GM12878 (cell line): ENCODE data around the gene INPP4B. TPM values are rescaled to one million over a fixed set of nuclear protein-coding genes. Genes with fewer than 3 reads are reported as not detected.

ENCODE experiments used
- ATAC-seq: fragments of 200-7000 bp; cut with Tn5 transposase; 3 replicates; pipeline ENCODE4 v1.9.1; 2020; ENCODE audit warnings: mild to moderate bottlenecking, moderate library complexity
- BruUV-seq: library from RNA; stranded (reverse); fragments of 400-500 nt; replicated peaks from 2 replicates; lab custom pipeline; 2021; lab: Mats Ljungman, UMichigan
- CTCF ChIA-PET: fragments of 300-600 bp; sonication (Branson Sonifier 250); formaldehyde crosslinking; extraction: SDS; loops from one replicate; lab custom pipeline; 2021; ENCODE audit warnings: inconsistent platforms; lab: Yijun Ruan, JAX
- POLR2A ChIA-PET: fragments of 350-600 bp; formaldehyde crosslinking; extraction: SDS; loops from one replicate; lab custom pipeline; 2021; ENCODE audit warnings: inconsistent platforms; lab: Charles Lee
- RAD21 ChIA-PET: fragments of 300-600 bp; sonication (Branson Sonifier 250); formaldehyde crosslinking; loops from one replicate; lab custom pipeline; 2023; ENCODE audit warnings: antibody characterized with exemption; ENCODE audit not compliant: unreplicated experiment; lab: Charles Lee
- SMC1A ChIA-PET: fragments of 300-600 bp; sonication (Branson Sonifier 250); formaldehyde crosslinking; loops from one replicate; lab custom pipeline; 2023; ENCODE audit not compliant: unreplicated experiment, uncharacterized antibody; lab: Charles Lee
- DNase-seq: peaks from one replicate; pipeline ENCODE4 v3.0.0-alpha.2; 2011; ENCODE audit warnings: low read depth, low spot score
- FAIRE-seq: peaks from 3 replicates; lab custom pipeline; 2011; peaks lifted over from hg19 to GRCh38; lab: Jason Lieb, UNC
- H2AFZ ChIP-seq: 2 replicates; pipeline ENCODE4 v1.6.0; 2011; ENCODE audit warnings: low read depth, low read length, control low read depth; ENCODE audit not compliant: control insufficient read depth
- H3K27ac ChIP-seq: 2 replicates; pipeline ENCODE4 v1.5.1; 2011; ENCODE audit warnings: control low read depth; ENCODE audit not compliant: control insufficient read depth, insufficient read depth
- H3K27me3 ChIP-seq, 2 experiments: replicated peaks in 1 of 2; 2 replicates each; pipeline versions ENCODE4 v1.6.0 to v1.6.1; 2011; ENCODE audit warnings: low read length in 1 of 2; ENCODE audit not compliant: control insufficient read depth in 2 of 2, insufficient read depth in 2 of 2
- H3K36me3 ChIP-seq, 2 experiments: 2 replicates each; pipeline ENCODE4 v1.5.1; 2011; ENCODE audit warnings: low read length in 1 of 2; ENCODE audit not compliant: control insufficient read depth in 2 of 2, insufficient read depth in 2 of 2
- H3K4me1 ChIP-seq: 2 replicates; pipeline ENCODE4 v1.6.1; 2011; ENCODE audit warnings: mild to moderate bottlenecking, low read length, moderate library complexity, mixed read lengths; ENCODE audit not compliant: control insufficient read depth, insufficient read depth
- H3K4me2 ChIP-seq: 2 replicates; pipeline ENCODE4 v1.6.0; 2011; ENCODE audit warnings: control low read depth; ENCODE audit not compliant: control insufficient read depth, insufficient read depth
- H3K4me3 ChIP-seq: fragments of 200-600 bp; sonication (generic); 2 replicates; pipeline ENCODE4 v1.5.1; 2016
- H3K79me2 ChIP-seq: 2 replicates; pipeline ENCODE4 v1.6.0; 2011; ENCODE audit warnings: low read length; ENCODE audit not compliant: control insufficient read depth, insufficient read depth
- H3K9ac ChIP-seq: 2 replicates; pipeline ENCODE4 v1.8.0; 2011; ENCODE audit warnings: low read length, control low read depth, mixed read lengths; ENCODE audit not compliant: control insufficient read depth, insufficient read depth
- H3K9me3 ChIP-seq: replicated peaks from 3 replicates; pipeline ENCODE4 v1.5.1; 2011; ENCODE audit warnings: mild to moderate bottlenecking, low read length; ENCODE audit not compliant: control insufficient read depth, insufficient read depth
- H4K20me1 ChIP-seq: 2 replicates; pipeline ENCODE4 v1.6.0; 2011; ENCODE audit not compliant: control insufficient read depth, insufficient read depth
- BACH1 ChIP-seq: fragments of 450-650 bp; IDR thresholded peaks from 2 replicates; pipeline ENCODE4 v1.6.1; 2017; ENCODE audit warnings: mild to moderate bottlenecking, borderline replicate concordance
- CHD1 ChIP-seq: IDR thresholded peaks from 2 replicates; pipeline ENCODE4 v1.6.1; 2012; ENCODE audit warnings: low read depth, low read length, improper control_type of control experiment
- HCFC1 ChIP-seq: fragments of 150-350 bp; IDR thresholded peaks from 2 replicates; pipeline ENCODE4 v1.6.1; 2014; ENCODE audit warnings: low read length
- MXI1 ChIP-seq: fragments of 150-350 bp; IDR thresholded peaks from 2 replicates; pipeline ENCODE4 v1.6.1; 2011; ENCODE audit warnings: low read depth, mild to moderate bottlenecking, inconsistent platforms, low read length, improper control_type of control experiment
- NFIC ChIP-seq: IDR thresholded peaks from 2 replicates; pipeline ENCODE4 v1.6.1; 2012; ENCODE audit warnings: low read depth, mild to moderate bottlenecking, inconsistent platforms, low read length, moderate library complexity
- TARDBP ChIP-seq: IDR thresholded peaks from 2 replicates; pipeline ENCODE4 v1.6.1; 2016; ENCODE audit warnings: borderline replicate concordance
- WGBS: methylation state at CpG from one replicate; pipeline ENCODE4 v1.1.6; 2016; ENCODE audit warnings: low lambda C conversion rate; ENCODE audit not compliant: insufficient replicate concordance, insufficient coverage; ENCODE audit errors: missing lambda C conversion rate; 5-methylcytosine and 5-hydroxymethylcytosine counted together
- in situ Hi-C: fragments of 300-500 bp; cut with MboI; formaldehyde crosslinking; loops from 9 replicates; pipeline ENCODE4 v1.14.3; 2018; ENCODE audit warnings: mixed read lengths
- intact Hi-C: fragments of 100-400 bp; cut with micrococcal nuclease; formaldehyde crosslinking; loops from one replicate; pipeline ENCODE4 v1.14.2; 2022; ENCODE audit not compliant: unreplicated experiment
- polyA plus RNA-seq, 11 experiments: library from polyadenylated mRNA; depleted of rRNA in 4 of 11; unstranded in 6 of 11; stranded (reverse) in 5 of 11; fragments of >200 nt; fragmentation: Nextera tagmentation in 4 of 11; fragmentation: Illumina TruSeq in 1 of 11; extraction: Ambion mirVana in 4 of 11; extraction: Trizol in 1 of 11; gene quantifications; 1 replicate in 1 of 11; 2 replicates in 10 of 11; pipeline versions ENCODE4 v1.2.1 to v1.2.3, GENCODE V29; 2011 to 2016; ENCODE audit warnings: inconsistent platforms in 2 of 11, missing spikeins in 2 of 11, low read depth in 1 of 11
- total RNA-seq, 4 experiments: library from RNA; depleted of rRNA in 3 of 4; stranded (reverse); fragments of >200 nt in 3 of 4; fragmentation: Illumina TruSeq in 1 of 4; extraction: Trizol in 1 of 4; gene quantifications; 2 replicates each; pipeline versions ENCODE4 v1.2.1 to v1.2.3, GENCODE V29; 2013 to 2021
- TF ChIP-seq, protein P1 (sequence below): fragments of 450-650 bp; IDR thresholded peaks from 2 replicates; pipeline ENCODE4 v1.6.1; 2016; ENCODE audit warnings: mild to moderate bottlenecking, moderate library complexity, borderline replicate concordance
- TF ChIP-seq, protein P2 (sequence below): IDR thresholded peaks from 2 replicates; pipeline ENCODE4 v1.6.1; 2012; ENCODE audit warnings: low read depth, low read length, improper control_type of control experiment
- TF ChIP-seq, protein P3 (sequence below): IDR thresholded peaks from 2 replicates; pipeline ENCODE4 v1.6.1; 2011; ENCODE audit warnings: borderline replicate concordance, low read depth, mild to moderate bottlenecking, moderate library complexity, mixed read lengths, low read length; ENCODE audit not compliant: insufficient read depth; ENCODE audit errors: extremely low read length
- TF ChIP-seq, protein P4 (sequence below): fragments of 450-650 bp; IDR thresholded peaks from 2 replicates; pipeline ENCODE4 v1.6.1; 2016; ENCODE audit warnings: mild to moderate bottlenecking

INPP4B gene
- total and polyA plus RNA-seq, 10 of the 15 experiments (the other 5 are each of a cell fraction or from before 2014, with no cell fraction given): 0.53 to 11.2 (median 0.95) TPM

DNA sequence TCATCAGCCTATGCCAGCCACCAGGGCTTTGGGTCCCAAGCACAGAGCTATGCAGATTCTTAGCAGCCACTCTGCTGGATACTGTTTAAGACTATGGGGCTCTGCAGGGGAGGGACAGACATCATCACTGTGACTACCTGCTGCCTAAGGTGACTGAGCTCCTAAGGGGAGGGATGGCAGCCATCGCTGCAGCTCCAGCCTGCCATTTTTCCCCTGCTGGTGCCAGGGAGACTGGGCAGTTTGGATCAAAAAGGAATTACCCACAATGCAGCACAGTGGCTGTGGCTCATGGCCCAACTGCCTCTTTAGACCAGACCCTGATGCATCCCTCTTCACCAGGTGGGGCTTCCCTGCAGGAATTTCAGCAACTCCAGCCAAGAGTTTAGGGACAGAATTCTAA lies 28.6 kb upstream of the INPP4B start:
- FAIRE-seq: no peak
- Histone ChIP-seq H3K27ac (no peak overlapping the region), H3K36me3 (no peaks in the 10 kb centered on the region), H3K4me2 (no peak overlapping the region), H4K20me1 (no peaks in the 10 kb centered on the region), H3K79me2 (no peaks in the 10 kb centered on the region), H3K9me3 (no peaks in the 10 kb centered on the region), H3K9ac (no peak overlapping the region), H3K4me1 (no peaks in the 10 kb centered on the region), H2AFZ (no peak overlapping the region), H3K27me3 (no peaks in the 10 kb centered on the region), H3K4me3 (no peak overlapping the region)
- no peak; the same call in 2 of the 3 replicates for ATAC-seq
- 38% methylated on average over 1 of the region's 1 CpG for WGBS
- in situ Hi-C loops: no loop called here
- BruUV-seq: no TSS peak
- ChIA-PET POLR2A (no interaction called here), SMC1A (no interaction called here), RAD21 (no interaction called here), CTCF (no interaction called here)
- intact Hi-C loops: no loop called here
- TF ChIP-seq CHD1 (no peak), BACH1 (no peak), TARDBP (no peak), NFIC (no peak), MXI1 (no peak), HCFC1 (no peak)
- TF ChIP-seq, protein P1, sequence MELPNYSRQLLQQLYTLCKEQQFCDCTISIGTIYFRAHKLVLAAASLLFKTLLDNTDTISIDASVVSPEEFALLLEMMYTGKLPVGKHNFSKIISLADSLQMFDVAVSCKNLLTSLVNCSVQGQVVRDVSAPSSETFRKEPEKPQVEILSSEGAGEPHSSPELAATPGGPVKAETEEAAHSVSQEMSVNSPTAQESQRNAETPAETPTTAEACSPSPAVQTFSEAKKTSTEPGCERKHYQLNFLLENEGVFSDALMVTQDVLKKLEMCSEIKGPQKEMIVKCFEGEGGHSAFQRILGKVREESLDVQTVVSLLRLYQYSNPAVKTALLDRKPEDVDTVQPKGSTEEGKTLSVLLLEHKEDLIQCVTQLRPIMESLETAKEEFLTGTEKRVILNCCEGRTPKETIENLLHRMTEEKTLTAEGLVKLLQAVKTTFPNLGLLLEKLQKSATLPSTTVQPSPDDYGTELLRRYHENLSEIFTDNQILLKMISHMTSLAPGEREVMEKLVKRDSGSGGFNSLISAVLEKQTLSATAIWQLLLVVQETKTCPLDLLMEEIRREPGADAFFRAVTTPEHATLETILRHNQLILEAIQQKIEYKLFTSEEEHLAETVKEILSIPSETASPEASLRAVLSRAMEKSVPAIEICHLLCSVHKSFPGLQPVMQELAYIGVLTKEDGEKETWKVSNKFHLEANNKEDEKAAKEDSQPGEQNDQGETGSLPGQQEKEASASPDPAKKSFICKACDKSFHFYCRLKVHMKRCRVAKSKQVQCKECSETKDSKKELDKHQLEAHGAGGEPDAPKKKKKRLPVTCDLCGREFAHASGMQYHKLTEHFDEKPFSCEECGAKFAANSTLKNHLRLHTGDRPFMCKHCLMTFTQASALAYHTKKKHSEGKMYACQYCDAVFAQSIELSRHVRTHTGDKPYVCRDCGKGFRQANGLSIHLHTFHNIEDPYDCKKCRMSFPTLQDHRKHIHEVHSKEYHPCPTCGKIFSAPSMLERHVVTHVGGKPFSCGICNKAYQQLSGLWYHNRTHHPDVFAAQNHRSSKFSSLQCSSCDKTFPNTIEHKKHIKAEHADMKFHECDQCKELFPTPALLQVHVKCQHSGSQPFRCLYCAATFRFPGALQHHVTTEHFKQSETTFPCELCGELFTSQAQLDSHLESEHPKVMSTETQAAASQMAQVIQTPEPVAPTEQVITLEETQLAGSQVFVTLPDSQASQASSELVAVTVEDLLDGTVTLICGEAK: no peak
- TF ChIP-seq, protein P2, sequence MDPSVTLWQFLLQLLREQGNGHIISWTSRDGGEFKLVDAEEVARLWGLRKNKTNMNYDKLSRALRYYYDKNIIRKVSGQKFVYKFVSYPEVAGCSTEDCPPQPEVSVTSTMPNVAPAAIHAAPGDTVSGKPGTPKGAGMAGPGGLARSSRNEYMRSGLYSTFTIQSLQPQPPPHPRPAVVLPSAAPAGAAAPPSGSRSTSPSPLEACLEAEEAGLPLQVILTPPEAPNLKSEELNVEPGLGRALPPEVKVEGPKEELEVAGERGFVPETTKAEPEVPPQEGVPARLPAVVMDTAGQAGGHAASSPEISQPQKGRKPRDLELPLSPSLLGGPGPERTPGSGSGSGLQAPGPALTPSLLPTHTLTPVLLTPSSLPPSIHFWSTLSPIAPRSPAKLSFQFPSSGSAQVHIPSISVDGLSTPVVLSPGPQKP: no peak
- TF ChIP-seq, protein P3, sequence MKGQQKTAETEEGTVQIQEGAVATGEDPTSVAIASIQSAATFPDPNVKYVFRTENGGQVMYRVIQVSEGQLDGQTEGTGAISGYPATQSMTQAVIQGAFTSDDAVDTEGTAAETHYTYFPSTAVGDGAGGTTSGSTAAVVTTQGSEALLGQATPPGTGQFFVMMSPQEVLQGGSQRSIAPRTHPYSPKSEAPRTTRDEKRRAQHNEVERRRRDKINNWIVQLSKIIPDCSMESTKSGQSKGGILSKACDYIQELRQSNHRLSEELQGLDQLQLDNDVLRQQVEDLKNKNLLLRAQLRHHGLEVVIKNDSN: no peak
- TF ChIP-seq, protein P4, sequence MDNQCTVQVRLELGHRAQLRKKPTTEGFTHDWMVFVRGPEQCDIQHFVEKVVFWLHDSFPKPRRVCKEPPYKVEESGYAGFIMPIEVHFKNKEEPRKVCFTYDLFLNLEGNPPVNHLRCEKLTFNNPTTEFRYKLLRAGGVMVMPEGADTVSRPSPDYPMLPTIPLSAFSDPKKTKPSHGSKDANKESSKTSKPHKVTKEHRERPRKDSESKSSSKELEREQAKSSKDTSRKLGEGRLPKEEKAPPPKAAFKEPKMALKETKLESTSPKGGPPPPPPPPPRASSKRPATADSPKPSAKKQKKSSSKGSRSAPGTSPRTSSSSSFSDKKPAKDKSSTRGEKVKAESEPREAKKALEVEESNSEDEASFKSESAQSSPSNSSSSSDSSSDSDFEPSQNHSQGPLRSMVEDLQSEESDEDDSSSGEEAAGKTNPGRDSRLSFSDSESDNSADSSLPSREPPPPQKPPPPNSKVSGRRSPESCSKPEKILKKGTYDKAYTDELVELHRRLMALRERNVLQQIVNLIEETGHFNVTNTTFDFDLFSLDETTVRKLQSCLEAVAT: no peak
- no peak for DNase-seq
